Kidney capillary endothelial cell (primary cell): ENCODE results near the gene PAFAH1B2.
A peak's percentile ranks its signal among the peaks of the same experiment; 100 is the strongest.
"Not testable (repeated sequence)": the region's sequence is repeated elsewhere in the genome, so short reads cannot be mapped to it uniquely, and the experiment has no call there.

ENCODE experiments used
- DNase-seq: peaks from one replicate; pipeline ENCODE4 v3.0.0-alpha.2; 2018; ENCODE audit warnings: low spot score

PAFAH1B2 gene

GRCh38 chr11:117202386-117203068 is 58.4 kb downstream of the PAFAH1B2 start:
- no peak for DNase-seq

DNA sequence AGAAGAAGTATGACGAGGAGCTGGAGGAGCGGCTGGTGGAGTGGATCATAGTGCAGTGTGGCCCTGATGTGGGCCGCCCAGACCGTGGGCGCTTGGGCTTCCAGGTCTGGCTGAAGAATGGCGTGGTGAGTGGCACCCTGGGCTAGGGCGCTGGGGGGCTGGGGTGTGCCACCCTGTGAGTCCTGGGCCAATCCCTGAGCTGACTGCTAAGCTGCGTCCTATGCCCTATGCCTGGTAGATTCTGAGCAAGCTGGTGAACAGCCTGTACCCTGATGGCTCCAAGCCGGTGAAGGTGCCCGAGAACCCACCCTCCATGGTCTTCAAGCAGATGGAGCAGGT is 59.0 kb downstream of the PAFAH1B2 start:
- no peak for DNase-seq

GRCh38 chr11:117204283-117205080 is 60.4 kb downstream of the PAFAH1B2 start:
- DNase-seq: no peak

DNA sequence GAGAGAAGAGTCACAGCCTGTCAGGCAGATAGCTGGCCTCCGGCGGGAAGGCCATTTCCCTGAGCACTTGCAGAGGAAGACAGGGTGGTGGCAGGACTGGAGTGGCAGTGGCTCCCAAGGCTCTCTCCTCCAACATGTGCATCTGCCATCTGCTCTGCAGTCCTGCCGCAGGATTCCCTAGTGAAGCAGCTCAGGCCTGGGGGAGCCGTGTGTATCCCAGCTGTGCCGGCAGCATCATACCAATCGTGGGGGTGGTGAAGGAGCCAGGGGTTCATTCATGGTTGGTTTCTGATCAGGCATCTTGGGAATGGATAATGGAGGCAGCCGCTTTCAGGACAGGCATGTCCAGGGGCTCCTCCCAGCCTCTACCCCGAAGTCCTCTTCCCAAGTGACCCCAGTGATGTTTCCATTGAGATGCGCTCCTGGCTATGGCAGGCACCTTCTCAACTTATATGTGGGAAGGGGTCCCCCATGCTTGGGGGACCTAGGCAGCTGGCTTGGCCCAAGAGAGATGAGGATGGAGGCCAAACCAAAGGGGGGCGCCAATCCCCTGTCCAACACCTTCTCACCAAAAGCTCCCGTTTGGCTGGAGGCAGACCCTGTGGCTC is 61.2 kb downstream of the PAFAH1B2 start:
- no peak for DNase-seq

DNA sequence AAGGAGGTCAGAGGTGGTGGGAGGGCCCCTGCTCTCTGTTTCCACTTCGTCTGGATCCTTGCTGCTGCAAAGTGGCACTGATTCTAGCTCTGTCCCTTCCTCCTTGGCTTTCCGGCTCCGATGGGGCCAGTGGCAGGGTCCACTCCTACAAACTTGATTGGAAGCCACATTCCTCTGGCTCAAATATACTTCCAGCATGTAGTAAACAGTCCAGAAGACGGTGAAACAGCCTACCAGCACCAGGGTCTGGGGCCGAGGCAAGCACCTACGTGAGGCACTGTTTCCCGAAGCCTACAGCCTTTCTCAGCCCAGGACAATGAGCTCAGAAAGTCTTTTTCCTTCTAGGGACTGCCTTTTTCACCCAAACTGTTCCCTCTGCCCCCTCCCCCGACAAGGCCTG is 62.0 kb downstream of the PAFAH1B2 start:
- DNase-seq: not testable (repeated sequence)

DNA sequence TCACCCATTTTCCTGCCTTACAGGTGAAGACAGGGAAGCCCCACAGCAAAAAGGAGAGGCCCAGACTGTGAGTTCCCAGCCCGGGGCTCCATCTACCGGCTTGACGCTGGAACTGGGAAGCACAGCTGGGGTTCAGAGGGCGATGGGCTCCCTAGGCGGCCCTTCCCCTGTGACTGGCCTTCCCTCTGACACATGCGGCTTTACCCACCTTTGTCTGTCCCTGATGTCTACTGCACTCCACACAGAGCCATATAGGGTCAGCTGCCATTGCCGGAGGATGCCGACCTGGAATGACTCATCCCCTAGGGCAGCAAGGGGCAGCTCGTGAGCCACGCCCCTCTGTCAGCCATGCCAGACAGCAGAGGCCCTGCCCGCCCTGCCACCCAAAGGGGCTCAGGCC is 62.8 kb downstream of the PAFAH1B2 start:
- not testable (repeated sequence) for DNase-seq

GRCh38 chr11:117207481-117207880 is 63.4 kb downstream of the PAFAH1B2 start:
- DNase-seq: not testable (repeated sequence)

DNA sequence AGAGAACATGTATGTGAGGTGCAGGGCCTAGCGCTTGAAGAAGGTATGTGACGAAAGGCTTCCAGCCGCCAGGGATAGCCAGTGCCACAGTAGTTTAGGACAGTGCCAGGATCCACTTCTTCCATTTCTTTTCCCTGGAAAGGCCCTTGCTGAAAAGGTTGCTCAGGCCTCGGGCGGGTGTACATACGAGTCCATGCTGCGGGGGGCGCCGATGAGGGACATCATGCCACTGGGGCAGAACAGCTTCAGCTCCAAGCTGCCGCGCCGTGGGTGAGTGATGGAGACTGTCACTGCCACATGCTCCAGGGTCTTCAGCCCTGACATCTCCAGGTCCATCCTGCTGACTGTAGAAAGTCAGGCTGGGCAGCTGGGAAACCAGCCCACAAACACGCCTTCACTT is 64.6 kb downstream of the PAFAH1B2 start:
- not testable (repeated sequence) for DNase-seq

GRCh38 chr11:117209351-117210125 is 65.5 kb downstream of the PAFAH1B2 start:
- not testable (repeated sequence) for DNase-seq

- DNase-seq: no peak
Observed at GRCh38 chr11:117210620-117211019, 66.5 kb downstream of the PAFAH1B2 start.

GRCh38 chr11:117212697-117213355 is 68.7 kb downstream of the PAFAH1B2 start:
- DNase-seq: no peak

DNA sequence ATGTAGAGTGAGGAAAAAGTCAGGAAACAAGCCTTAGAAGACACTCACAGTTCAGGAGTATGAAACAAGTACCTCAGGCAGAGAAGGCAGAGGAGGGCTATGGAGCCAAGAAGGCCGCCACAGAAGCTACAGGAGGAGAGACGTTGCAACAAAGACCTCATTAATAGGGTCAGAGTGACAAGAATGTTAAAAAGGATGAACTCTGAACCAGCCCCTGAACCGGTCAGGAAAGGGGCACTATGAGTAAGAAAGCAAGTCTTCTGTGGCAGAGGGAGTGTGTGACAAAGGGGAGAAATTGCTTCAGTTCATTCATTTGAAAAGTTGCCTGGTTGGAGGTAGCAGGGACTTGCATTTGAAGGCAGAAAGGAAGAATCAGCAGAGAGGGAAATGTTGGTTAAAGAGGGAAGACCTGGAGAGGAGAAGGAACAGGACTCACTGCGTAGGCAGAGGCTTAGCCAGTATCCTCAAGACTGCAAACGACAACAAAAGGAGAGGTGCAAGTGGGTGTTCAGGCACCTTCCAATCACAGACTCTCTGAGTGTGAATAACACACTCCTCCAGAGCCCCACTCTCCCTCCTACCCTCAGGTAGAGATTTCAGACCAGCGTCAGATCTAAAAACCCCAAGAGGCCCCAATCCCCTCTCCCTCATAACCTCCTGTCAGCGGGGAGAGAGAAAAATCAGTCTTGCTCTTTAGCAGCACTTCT is 70.5 kb downstream of the PAFAH1B2 start:
- DNase-seq: no peak

DNA sequence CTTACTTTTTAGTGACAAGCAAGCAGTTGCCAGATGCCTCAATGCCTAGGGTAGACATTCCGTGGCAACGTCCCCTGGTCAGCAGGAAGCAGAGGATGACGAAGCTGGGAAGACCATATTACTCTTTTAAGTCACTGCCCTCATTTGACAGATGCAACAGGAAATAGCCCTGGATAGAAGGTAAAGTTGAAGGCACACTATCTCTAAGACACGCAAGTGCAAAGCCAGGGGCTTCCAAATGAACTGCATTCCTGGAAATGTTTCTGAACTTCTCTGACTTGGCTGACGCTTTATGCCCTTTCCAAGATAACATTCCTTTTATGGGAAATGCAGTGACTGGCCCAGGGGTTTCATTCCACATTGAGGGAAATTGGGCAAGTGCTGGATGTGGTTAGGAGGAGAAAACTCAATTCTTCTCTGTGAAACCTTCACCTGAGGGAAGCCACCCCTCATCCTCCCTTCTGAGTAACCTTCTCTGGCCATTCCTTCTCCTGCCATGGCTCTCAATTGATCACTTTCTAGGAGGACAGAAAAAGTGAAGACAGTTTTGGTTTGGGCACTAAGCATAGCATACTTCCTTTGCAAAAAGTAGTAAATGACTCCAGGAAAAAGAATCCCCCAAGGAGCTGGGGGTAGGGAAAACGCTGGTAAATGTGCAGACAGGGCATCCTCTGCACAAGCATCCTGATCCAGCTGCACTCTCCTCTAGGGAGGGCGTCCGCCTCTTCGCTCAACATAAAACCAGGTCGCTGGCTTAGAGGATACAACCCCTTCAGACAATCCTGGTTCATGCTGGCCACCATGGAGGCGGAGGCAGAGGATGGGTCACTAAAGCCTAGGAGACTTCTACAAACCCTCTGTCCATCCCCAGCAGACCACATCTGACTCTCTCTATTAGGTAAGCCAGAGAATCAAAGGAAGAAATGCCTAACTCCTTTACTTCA is 73.3 kb downstream of the PAFAH1B2 start:
- peak; percentile 83 for DNase-seq

DNA sequence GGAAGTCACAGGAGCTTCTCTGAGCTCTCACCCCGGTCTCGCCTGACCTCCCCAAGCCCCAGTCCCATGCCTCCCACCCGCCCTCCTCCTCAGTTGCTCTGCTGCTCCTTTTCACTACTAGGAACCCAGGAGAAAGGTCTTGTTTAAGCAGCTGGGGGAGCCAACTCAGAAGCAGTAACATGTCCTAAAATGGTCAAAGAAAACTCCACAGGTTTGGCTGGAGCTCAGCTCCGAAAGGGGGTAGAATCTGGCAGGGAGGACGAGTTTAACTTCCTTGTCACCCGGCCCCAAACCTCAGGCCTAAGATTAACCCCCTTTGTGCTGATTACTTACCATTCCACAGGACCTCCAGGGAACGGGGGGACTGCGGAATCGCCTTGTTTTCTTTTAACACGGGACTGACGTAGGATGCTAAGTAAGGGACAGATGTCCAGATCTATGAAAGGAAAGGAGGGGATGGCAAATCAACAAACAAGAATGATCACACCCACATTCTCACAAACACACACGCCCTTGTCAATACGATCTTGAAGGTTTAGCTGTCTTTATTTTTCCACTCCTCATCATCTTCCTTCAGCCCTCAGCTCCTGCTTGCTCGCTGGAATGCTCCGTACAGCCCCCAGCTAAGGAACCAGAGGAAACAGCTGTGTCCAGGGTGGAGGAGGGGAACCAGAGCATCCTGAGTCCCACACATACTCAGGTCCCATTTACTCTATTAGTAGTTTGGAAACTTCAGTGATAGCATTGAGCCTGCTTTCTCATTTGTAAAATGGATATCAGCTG is 74.2 kb downstream of the PAFAH1B2 start:
- no peak for DNase-seq

DNA sequence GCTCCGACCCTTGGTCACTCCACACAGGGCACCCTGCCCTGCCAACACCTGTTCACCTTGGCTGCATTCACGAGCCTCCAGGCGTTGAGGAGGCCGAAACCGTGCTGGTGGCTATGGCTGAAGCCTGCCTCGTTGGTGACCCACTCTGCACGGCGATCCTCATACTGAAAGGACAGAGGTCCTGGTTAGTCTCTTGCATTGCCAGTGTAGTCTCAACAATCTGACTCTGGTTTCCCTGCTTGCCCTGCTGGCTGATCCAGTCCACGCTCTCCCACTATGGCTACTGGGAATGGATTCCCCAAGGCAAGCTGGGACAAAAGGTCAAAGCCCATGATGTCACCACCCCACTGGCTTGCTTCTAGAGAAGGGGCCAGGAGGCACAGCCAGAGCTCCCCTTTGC is 74.9 kb downstream of the PAFAH1B2 start:
- no peak for DNase-seq

- DNase-seq: no peak
Observed at GRCh38 chr11:117219455-117219854, 75.4 kb downstream of the PAFAH1B2 start.

- DNase-seq: no peak
Observed at GRCh38 chr11:117219995-117220394, 75.9 kb downstream of the PAFAH1B2 start.

DNA sequence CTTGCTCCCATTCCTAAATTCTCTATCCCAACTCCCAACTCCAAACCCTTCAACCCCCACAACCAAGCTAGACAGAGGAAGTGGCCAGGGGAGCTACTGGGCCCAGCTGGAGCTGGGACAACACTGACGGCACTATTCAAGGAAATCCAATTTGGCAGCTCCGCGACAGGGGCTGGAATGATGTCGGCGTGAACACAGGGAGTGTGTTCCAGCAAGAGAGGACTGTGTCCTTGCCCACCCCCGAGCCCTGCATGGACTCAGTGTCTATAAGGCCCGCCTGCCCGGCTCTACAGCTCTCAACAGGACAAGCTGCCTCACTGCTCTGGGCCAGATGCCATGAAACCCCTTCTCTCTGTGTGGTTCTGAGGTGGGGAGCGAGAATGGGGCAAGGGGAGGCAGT is 76.5 kb downstream of the PAFAH1B2 start:
- no peak for DNase-seq
